Astrocyte (in vitro differentiated cells and primary cell): Measurements from ENCODE around the gene DYTN. TPM values are rescaled to one million over a fixed set of nuclear protein-coding genes. Genes with fewer than 3 reads are reported as not detected.

Experiments used
- DNase-seq: peaks from one replicate; pipeline ENCODE4 v3.0.0-alpha.2; 2010; ENCODE audit warnings: low read depth
- FAIRE-seq: peaks from 2 replicates; lab custom pipeline; 2011; peaks lifted over from hg19 to GRCh38; lab: Jason Lieb, UNC
- H2AFZ ChIP-seq: 2 replicates; pipeline ENCODE4 v1.6.0; 2012; ENCODE audit warnings: low read depth, low read length, inconsistent platforms
- H3K27ac ChIP-seq: 2 replicates; pipeline ENCODE4 v1.5.1; 2011; ENCODE audit warnings: low read depth, low read length, inconsistent platforms
- H3K27me3 ChIP-seq: 2 replicates; pipeline ENCODE4 v1.6.0; 2011; ENCODE audit warnings: low read length, inconsistent platforms; ENCODE audit not compliant: insufficient read depth
- H3K36me3 ChIP-seq: 2 replicates; pipeline ENCODE4 v1.5.1; 2011; ENCODE audit warnings: low read length, inconsistent platforms; ENCODE audit not compliant: insufficient read depth
- H3K4me1 ChIP-seq: 2 replicates; pipeline ENCODE4 v1.5.1; 2011; ENCODE audit warnings: low read length, inconsistent platforms; ENCODE audit not compliant: insufficient read depth
- H3K4me2 ChIP-seq: 2 replicates; pipeline ENCODE4 v1.6.0; 2012; ENCODE audit warnings: low read length, inconsistent platforms
- H3K4me3 ChIP-seq: 2 replicates; pipeline ENCODE4 v1.5.1; 2011; ENCODE audit warnings: low read depth, mild to moderate bottlenecking, low read length, inconsistent platforms; ENCODE audit not compliant: insufficient read depth
- H3K79me2 ChIP-seq: 2 replicates; pipeline ENCODE4 v1.6.0; 2012; ENCODE audit warnings: mild to moderate bottlenecking, low read length, inconsistent platforms; ENCODE audit not compliant: insufficient read depth
- H3K9ac ChIP-seq: 2 replicates; pipeline ENCODE4 v1.6.0; 2012; ENCODE audit warnings: mild to moderate bottlenecking, low read length, inconsistent platforms
- H3K9me3 ChIP-seq: 2 replicates; pipeline ENCODE4 v1.5.1; 2012; ENCODE audit warnings: low read depth, mild to moderate bottlenecking, low read length, inconsistent platforms; ENCODE audit not compliant: insufficient read depth
- H4K20me1 ChIP-seq: 2 replicates; pipeline ENCODE4 v1.6.0; 2012; ENCODE audit warnings: low read length, inconsistent platforms; ENCODE audit not compliant: insufficient read depth
- H3K27ac Mint-ChIP-seq: one replicate; pipeline ENCODE4 v1.8.0; 2021; ENCODE audit warnings: mild to moderate bottlenecking, mixed read lengths; ENCODE audit not compliant: unreplicated experiment
- H3K27me3 Mint-ChIP-seq: one replicate; pipeline ENCODE4 v1.8.0; 2021; ENCODE audit warnings: low read depth, mixed read lengths; ENCODE audit not compliant: unreplicated experiment
- H3K36me3 Mint-ChIP-seq: one replicate; pipeline ENCODE4 v1.8.0; 2021; ENCODE audit warnings: low read depth, mixed read lengths; ENCODE audit not compliant: unreplicated experiment
- H3K4me1 Mint-ChIP-seq: one replicate; pipeline ENCODE4 v1.8.0; 2021; ENCODE audit warnings: low read depth, mixed read lengths; ENCODE audit not compliant: unreplicated experiment
- H3K4me3 Mint-ChIP-seq: one replicate; pipeline ENCODE4 v1.8.0; 2021; ENCODE audit warnings: mild to moderate bottlenecking, moderate library complexity, mixed read lengths; ENCODE audit not compliant: unreplicated experiment
- H3K9me3 Mint-ChIP-seq: one replicate; pipeline ENCODE4 v1.8.0; 2021; ENCODE audit warnings: mild to moderate bottlenecking, mixed read lengths; ENCODE audit not compliant: unreplicated experiment
- CTCF ChIP-seq: IDR thresholded peaks from 2 replicates; pipeline ENCODE4 v1.5.1; 2011; ENCODE audit warnings: low read depth, mild to moderate bottlenecking, inconsistent platforms, low read length, moderate library complexity; ENCODE audit not compliant: insufficient read depth
- EZH2 ChIP-seq: IDR thresholded peaks from 2 replicates; pipeline ENCODE4 v1.6.1; 2012; ENCODE audit warnings: mild to moderate bottlenecking, low read length, inconsistent platforms; ENCODE audit not compliant: insufficient read depth
- total RNA-seq: library from RNA; stranded (reverse); gene quantifications from 2 replicates; pipeline ENCODE4 v1.2.1, GENCODE V29; 2021

DYTN gene
- total RNA-seq, 1 donor from 2014 or later, result not detected

DNA sequence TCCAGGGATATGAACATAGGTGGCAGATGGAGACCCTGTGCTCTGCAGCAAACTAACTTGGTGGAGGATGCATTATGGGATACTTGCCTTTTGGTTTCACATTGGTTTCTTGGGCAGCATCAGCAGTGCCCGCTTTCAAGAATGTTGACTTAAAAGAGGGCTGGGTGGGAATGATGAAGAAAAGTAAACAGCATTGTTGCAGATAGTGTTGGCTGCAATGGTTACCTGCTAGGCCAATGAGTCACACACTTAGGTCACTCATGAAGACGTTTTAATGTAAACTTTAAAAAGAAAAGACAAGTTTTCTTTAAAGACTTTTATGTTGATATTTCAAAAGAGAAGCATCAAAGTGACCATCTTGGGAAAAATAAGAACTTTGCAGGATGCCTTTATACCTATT is 102.0 kb downstream of the DYTN start:
- Histone ChIP-seq H3K27ac (no peak overlapping the region), H3K79me2 (no peaks in the 10 kb centered on the region), H2AFZ (no peak overlapping the region), H3K36me3 (no peaks in the 10 kb centered on the region), H4K20me1 (no peaks in the 10 kb centered on the region), H3K9ac (no peak overlapping the region), H3K9me3 (no peaks in the 10 kb centered on the region), H3K4me2 (no peak overlapping the region), H3K4me3 (no peak overlapping the region), H3K27me3 (no peaks in the 10 kb centered on the region), H3K4me1 (peaks cover 6% of the 10 kb centered on the region)
- Mint-ChIP-seq H3K27ac (no peak overlapping the region), H3K4me1 (peaks cover 15% of the 10 kb centered on the region), H3K4me3 (no peak overlapping the region), H3K9me3 (no peaks in the 10 kb centered on the region), H3K36me3 (no peaks in the 10 kb centered on the region), H3K27me3 (no peaks in the 10 kb centered on the region)
- DNase-seq (no peak), FAIRE-seq (no peak)
- no peak for TF ChIP-seq CTCF

DNA sequence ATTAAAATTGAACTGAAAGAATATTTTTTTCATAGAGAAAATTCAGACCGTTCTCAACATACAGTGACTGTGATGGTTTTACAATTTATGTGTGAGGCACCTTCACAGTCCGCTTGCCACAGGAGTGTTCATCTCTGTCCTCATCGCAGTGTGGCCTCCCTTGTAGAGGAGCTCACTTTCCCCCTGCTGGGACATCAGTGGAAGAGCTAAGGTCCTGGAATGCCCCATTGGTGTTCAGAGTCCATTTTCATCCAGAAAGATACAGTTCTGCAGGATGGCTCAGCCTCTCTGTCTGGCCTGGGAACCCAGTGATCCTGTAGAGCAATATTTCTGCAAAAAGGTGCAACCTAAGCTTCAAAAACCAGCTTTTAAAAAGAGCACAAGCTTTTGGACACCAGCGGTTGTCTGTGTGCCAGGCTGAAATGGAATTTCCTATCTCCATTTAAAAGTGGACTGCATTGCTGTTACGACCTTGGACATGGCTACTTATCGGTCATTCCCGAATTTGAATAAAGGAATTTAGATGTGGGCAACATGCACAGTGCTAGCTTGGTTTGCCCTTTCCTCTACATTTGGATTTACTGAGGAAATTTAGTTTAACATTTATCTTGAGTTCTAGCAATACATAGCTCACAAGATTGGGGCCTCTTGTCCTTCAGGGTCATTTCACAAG is 102.6 kb downstream of the DYTN start:
- FAIRE-seq, result no peak
- H3K4me3 ChIP-seq, result no peak overlapping the region
- H3K27ac Mint-ChIP-seq, result peak overlapping the region; percentile 36

More for the DNA sequence above, 102.6 kb downstream of the DYTN start:
- Histone ChIP-seq H3K4me2 (no peak overlapping the region), H3K27me3 (no peaks in the 10 kb centered on the region), H4K20me1 (no peaks in the 10 kb centered on the region), H2AFZ (no peak overlapping the region), H3K9ac (no peak overlapping the region), H3K36me3 (no peaks in the 10 kb centered on the region), H3K4me1 (peaks cover 6% of the 10 kb centered on the region), H3K27ac (no peak overlapping the region), H3K9me3 (no peaks in the 10 kb centered on the region), H3K79me2 (no peaks in the 10 kb centered on the region)
- DNase-seq, result no peak
- Mint-ChIP-seq H3K27me3 (no peaks in the 10 kb centered on the region), H3K4me1 (peaks cover 15% of the 10 kb centered on the region), H3K4me3 (no peak overlapping the region), H3K9me3 (no peaks in the 10 kb centered on the region), H3K36me3 (no peaks in the 10 kb centered on the region)
- TF ChIP-seq EZH2 (no peak), CTCF (no peak)
